ENCODE measurements around the gene EMC6.

EMC6 gene

GRCh38 chr17:3710951-3711383 lies 42.4 kb downstream of the EMC6 start:
- peak; percentile 66 for DNase-seq (ENCODE audit: low spot score)

- no peak for DNase-seq (ENCODE audit: low spot score)
Observed at GRCh38 chr17:3712811-3713463, 44.3 kb downstream of the EMC6 start.

GRCh38 chr17:3715296-3715695 lies 46.7 kb downstream of the EMC6 start:
- DNase-seq (ENCODE audit: low spot score), result no peak

GRCh38 chr17:3718201-3718600 lies 49.6 kb downstream of the EMC6 start:
- DNase-seq (ENCODE audit: low spot score), result no peak

GRCh38 chr17:3719265-3719664 lies 50.7 kb downstream of the EMC6 start:
- DNase-seq (ENCODE audit: low spot score), result no peak

All from kidney tubule cell (primary cell).